Measurements from ENCODE around the gene MTARC2.
"Not testable (repeated sequence)": the region's sequence is repeated elsewhere in the genome, so short reads cannot be mapped to it uniquely, and the experiment has no call there.

Gene MTARC2

GRCh38 chr1:220732621-220733020 lies 15.5 kb upstream of the MTARC2 start:
- no peak for DNase-seq

GRCh38 chr1:220733086-220733601 lies 15.0 kb upstream of the MTARC2 start:
- DNase-seq = peak; percentile 46

GRCh38 chr1:220734571-220735326 lies 13.4 kb upstream of the MTARC2 start:
- DNase-seq = no peak

DNA sequence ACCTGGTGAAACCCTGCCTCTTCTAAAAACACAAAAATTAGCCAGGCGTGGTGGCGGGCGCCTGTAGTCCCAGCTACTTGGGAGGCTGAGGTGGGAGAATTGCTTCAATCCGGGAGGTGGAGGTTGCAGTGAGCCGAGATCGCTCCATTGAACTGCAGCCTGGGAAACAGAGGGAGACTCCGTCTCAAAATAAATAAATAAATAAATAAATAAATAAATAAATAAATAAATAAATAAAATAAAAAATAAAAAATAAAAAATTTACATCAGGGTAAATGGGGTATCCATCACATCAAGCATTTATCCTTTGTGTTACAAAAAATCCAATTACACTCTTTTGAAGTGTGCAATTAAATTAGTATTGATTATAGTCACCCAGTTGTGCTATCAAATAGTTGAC lies 11.8 kb upstream of the MTARC2 start:
- not testable (repeated sequence) for DNase-seq

DNA sequence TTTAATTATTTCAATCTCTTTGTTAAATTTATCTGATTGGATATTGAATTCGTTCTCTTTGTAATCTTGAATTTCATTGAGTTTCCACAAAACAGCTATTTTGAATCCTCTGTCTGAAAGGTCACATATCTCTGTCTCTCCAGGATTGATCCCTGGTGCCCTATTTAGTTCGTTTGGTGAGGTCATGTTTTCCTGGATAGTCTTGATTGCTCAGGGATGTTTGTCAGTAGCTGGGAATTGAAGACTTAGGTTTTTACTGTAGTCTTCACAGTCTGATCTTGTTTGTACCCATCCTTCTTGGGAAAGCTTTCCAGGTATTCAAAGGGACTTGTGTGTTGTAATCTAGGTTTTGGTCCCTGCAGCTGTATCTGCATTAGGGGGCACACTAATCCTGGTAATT lies 6.8 kb upstream of the MTARC2 start:
- DNase-seq = no peak

GRCh38 chr1:220741825-220742224 lies 6.3 kb upstream of the MTARC2 start:
- no peak for DNase-seq

GRCh38 chr1:220742520-220742919 lies 5.6 kb upstream of the MTARC2 start:
- DNase-seq = no peak

GRCh38 chr1:220746851-220747250 lies 1.3 kb upstream of the MTARC2 start:
- no peak for DNase-seq

GRCh38 chr1:220747437-220748088 lies 559 bp upstream of the MTARC2 start:
- DNase-seq = no peak

DNA sequence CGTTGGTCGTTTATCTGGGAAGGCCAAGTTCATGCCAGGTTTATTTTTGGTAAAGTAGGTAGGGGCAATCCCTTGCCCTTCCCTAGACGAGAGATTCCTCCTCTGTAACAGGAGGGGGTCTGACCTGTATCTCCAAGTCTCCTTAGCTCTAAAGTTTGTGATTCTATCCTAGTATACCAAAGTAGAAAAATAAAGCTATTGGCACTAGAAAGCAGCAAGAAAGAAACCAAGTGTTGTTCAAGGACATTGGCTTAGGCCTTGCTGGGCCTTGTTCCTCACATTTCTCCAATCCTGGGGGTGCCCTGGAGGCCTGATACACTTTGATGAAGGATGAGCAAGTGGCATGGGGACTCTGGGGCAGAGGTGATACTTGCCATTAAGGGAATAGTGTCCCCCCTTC lies 814 bp downstream of the MTARC2 start:
- DNase-seq = no peak

DNA sequence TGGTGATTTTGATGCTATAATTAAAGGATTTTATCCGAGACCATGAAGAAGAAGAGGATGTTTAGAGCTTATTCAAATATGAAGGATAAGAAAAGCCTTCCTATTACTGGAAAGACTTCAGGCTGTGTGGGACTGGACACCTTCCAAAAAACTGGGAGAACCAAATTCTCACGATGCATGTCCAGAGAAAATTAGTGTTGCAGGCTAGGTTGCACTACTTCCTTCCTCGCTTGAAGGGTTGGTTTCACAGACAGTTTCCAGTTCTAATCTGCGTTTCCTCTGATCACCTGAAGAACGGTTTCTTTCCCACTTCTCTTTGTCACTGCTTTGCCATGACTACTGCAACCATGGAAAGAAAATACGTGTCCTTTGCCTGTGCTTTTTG lies 2.0 kb downstream of the MTARC2 start:
- no peak for DNase-seq

- DNase-seq = no peak
These were observed 3.0 kb downstream of the MTARC2 start for GRCh38 chr1:220751111-220751510.

DNA sequence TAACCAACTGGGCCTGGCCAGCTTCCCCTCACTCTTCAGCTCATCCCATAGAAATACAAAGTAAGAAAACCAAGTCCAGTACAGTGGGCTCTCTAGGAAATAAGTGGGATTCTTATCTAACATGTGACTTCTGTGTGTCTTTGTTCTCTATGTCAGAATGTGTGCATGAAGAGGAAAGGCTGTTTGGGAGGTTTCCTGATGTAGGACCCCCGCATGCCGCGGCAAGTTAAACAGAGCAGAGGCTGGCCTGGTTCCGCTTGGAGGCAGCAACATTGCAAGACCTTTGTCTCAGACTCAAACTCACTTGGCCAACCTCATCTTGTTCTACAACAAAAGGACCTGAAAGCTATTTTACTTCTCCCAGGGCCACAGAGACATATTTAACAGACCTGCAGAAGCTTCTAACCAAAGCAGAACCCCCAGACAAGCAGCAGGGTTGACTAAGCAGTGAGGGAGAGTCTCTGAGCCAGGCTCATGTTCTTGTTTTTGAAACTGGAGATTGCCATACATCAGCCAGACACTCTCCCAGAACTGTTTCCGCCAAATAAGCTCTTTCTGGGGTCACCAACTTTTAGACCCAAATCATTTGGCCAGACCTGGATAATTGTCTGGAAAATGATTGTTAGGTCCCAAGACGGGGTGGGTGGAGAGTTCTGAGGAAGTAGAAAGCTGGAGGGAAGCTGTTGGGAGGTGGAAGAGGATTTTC lies 6.2 kb downstream of the MTARC2 start:
- no peak for DNase-seq

DNA sequence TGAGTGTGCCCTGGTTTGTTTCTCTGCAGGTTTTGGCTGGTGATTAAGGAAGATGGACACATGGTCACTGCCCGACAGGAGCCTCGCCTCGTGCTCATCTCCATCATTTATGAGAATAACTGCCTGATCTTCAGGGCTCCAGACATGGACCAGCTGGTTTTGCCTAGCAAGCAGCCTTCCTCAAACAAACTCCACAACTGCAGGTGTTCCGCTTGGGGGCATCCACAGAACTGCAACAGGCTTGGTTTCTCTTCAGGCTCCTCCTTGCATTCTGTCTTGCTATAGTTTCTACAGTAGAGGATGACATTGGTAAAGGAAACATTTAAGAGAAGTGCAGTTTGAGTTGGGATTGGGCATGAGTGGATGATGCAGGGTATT lies 6.8 kb downstream of the MTARC2 start:
- no peak for DNase-seq

- no peak for DNase-seq
These were observed 7.2 kb downstream of the MTARC2 start for GRCh38 chr1:220755309-220755708.

DNA sequence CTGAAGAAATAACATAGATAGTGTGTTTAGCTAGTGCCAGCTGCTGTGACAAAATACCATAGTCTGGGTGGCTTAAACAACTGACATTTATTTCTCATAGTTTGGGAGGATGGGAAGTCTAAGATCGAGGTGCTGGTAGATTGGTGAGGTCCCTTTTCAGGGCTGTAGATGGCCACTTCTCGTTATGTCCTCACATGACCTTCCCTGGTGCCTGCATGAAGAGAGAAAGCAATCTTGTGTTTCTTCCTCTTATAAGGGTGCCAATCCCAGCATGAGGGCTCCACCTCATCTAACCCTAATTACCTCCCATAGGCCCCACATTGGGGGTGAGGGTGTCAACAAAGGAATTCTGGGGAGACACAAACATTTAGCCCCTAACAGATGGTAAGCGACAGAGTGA lies 9.3 kb downstream of the MTARC2 start:
- no peak for DNase-seq

DNA sequence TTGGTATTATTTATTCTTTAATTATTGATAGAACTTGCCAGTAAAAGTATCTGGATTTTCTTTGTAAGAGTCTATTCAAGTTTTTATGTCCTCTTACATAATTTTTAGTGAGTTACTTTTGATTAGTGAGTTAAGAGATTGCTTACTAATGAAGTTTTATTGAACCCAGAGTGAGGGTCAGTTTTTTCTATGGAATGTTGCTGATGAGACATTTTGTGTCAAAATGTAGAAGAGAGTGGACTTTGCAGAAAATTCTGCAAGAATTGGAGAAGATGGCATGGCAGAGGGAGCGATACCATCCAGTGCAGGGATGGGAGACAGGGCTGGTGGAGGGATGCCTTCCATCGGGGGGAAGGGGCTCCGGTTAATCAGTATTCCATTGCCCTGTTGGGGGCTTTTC lies 11.0 kb downstream of the MTARC2 start:
- DNase-seq = no peak

GRCh38 chr1:220761688-220762427 lies 13.7 kb downstream of the MTARC2 start:
- DNase-seq = no peak

DNA sequence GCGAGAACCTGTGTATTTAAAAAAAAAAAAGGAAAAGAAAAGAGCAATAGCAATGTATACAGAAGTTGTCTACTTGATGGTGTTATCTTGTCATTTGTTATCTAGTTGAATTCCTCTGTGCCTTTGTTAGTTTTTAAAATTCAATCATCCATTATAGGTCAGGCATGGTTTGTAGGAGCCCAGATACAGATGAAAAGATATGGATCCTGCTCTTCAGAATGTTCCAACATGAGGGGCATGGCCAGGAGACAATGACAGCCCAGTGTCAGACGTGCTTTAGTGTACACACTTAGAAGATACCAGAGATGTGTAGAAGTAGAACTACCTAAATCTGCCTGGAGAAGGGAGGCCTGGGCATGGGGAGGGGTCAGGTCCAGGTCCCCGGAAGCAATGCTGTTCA lies 16.6 kb downstream of the MTARC2 start:
- no peak for DNase-seq

GRCh38 chr1:220767312-220768125 lies 19.4 kb downstream of the MTARC2 start:
- DNase-seq = no peak

GRCh38 chr1:220768126-220768601 lies 20.0 kb downstream of the MTARC2 start:
- DNase-seq = no peak

DNA sequence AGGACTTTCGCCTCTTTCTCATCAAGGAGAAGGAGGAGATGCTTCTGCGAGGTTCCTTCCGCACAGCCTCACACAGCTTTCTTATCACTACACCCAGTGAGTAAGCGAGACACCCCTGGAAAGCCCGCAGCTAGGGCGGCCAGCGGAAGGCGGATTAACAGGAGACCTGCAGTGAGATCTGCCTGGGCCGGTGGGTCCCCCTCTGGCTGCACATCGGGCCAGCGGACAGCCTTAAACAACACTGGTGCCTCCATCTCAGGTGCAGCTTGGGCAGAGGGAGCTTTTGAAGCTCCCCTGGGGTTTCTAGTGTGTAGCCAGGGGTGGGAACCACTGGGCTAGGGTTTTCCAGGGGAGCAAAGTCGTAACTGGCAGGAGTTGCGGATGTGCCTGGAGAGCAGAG lies 21.1 kb downstream of the MTARC2 start:
- DNase-seq = no peak

All from stimulated activated naive CD4-positive, alpha-beta T cell treated with Interleukin-2 at 50 U/mL for 16 hours (primary cell).